ENCODE data around the gene TEN1.

DNA sequence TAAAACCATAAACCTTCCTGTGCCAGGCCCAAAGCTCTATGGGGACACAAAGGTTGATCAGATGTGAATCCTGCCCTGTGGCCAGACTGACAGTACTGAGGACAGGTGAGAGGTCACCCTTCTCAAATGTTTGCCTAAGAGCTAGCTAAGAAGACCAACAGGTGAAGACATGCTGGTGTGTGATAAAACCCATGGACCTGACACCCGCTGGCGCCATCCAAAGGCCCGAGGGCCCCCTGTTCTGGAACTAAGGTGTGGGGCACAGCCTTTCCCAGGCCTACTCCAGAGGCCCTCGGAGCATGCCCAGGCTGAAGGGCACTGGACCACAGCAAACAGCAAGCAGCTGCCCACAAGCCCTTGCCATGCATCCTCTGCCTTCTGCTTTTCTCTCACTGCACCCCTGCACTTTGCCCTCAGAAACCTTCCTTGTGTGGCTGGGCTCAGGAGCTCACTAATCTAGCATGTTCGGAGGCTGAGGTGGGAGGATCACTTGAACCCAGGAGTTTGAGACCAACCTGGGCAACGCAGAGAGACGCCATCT, 16.4 kb downstream of the TEN1 start:
- TF ChIP-seq, protein P1, sequence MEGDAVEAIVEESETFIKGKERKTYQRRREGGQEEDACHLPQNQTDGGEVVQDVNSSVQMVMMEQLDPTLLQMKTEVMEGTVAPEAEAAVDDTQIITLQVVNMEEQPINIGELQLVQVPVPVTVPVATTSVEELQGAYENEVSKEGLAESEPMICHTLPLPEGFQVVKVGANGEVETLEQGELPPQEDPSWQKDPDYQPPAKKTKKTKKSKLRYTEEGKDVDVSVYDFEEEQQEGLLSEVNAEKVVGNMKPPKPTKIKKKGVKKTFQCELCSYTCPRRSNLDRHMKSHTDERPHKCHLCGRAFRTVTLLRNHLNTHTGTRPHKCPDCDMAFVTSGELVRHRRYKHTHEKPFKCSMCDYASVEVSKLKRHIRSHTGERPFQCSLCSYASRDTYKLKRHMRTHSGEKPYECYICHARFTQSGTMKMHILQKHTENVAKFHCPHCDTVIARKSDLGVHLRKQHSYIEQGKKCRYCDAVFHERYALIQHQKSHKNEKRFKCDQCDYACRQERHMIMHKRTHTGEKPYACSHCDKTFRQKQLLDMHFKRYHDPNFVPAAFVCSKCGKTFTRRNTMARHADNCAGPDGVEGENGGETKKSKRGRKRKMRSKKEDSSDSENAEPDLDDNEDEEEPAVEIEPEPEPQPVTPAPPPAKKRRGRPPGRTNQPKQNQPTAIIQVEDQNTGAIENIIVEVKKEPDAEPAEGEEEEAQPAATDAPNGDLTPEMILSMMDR (IDR thresholded peaks at IDR 0.05), result no peak
- no peak for TF ChIP-seq POLR2A (IDR thresholded peaks at IDR 0.05)

Measured in vagina (tissue), 2 donors.